HTERT RPE-1 (cell line): ENCODE results near the gene PUS3.
"Not testable (repeated sequence)": the region's sequence is repeated elsewhere in the genome, so short reads cannot be mapped to it uniquely, and the experiment has no call there.

Experiments used
- in situ Hi-C: fragments of 300-500 bp; cut with MboI; formaldehyde crosslinking; loops from 4 replicates; pipeline ENCODE4 v1.14.3; 2020; ENCODE audit warnings: low sequenced_read_pairs

Gene PUS3

GRCh38 chr11:125874556-125875124, 28.4 kb downstream of the PUS3 start:
- in situ Hi-C loops = no loop called here

DNA sequence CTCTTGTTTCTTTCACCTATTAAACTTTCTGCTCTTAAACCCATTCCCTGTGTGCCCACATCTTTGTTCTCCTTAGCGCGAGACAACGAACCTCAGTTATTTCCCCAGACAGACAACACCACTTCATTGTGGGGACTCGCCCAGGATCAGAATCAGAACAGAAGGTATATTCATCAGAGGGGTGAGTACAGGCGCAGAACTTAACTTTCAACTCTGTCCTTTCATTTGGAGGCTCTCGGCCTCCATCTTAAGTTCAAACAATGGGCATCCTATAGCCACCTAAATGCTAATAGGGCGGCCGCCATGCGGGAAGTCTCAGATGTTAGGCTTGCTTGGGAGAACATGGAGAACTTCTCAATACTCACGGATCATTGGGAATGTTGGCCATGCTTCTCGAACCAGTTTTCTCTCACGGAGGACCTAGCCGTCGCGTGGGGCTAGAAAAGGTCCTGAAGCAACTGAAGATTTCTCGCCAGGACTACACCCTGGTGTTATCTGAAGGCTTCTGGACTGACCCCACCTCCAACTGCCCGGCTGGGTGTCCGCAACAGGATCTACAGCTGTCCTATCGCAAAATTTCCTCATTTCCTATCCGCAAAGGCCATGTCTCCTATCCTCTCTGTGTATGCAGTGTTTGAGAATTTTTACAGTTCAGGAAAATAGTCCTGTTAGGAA, 29.0 kb downstream of the PUS3 start:
- in situ Hi-C loops = no loop called here

- in situ Hi-C loops = no loop called here
Measured at GRCh38 chr11:125872138-125872491, 30.9 kb downstream of the PUS3 start.

DNA sequence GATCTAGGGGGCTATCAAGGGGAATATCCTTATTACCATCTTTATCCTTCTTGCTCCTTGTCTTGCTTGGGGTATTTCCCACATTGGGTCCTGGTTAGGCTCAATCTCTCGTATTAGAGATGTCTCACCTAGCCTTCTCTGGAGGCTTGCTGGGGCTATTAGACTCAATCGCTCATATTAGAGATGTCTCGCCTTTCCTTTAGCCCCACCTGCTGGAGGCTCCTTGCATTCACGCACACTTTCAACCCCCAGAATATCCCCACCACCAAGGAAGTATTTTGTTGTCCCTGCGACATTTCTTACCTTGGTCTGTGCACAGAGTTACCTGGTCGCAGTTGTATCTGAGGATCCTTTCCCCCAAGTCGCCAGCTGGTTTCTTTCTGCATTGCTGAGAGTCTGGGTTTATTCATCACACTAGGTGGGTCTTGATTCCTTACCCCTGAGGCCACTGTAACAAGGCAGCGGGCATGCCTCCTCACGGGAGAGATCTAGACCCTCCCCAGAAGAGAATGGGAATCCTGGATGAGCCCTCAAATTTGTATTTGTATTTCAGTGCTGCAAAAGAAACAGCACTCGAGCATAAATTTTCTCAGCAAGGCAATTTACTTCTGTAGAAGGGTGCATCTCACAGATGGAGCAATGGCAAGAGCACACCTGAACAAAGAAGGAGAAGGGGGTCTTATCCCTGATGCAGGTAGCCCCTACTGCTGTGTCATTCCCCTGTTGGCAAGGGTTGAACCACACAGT, 31.4 kb downstream of the PUS3 start:
- in situ Hi-C loops = no loop called here

GRCh38 chr11:125869521-125869920, 33.5 kb downstream of the PUS3 start:
- in situ Hi-C loops = no loop called here

GRCh38 chr11:125865354-125865753, 37.7 kb downstream of the PUS3 start:
- in situ Hi-C loops = not testable (repeated sequence)

GRCh38 chr11:125862786-125863185, 40.2 kb downstream of the PUS3 start:
- in situ Hi-C loops = not testable (repeated sequence)

GRCh38 chr11:125857670-125858069, 45.3 kb downstream of the PUS3 start:
- in situ Hi-C loops = not testable (repeated sequence)

- in situ Hi-C loops = no loop called here
Measured at GRCh38 chr11:125846188-125846587, 56.8 kb downstream of the PUS3 start.
